COLO668 (cell line): Measurements from ENCODE around the gene GALNT4.

ENCODE experiments used
- DNase-seq: peaks from one replicate; lab custom pipeline; 2025; ENCODE audit not compliant: unreplicated experiment; lab: John Stamatoyannopoulos, UW

The GALNT4 gene

DNA sequence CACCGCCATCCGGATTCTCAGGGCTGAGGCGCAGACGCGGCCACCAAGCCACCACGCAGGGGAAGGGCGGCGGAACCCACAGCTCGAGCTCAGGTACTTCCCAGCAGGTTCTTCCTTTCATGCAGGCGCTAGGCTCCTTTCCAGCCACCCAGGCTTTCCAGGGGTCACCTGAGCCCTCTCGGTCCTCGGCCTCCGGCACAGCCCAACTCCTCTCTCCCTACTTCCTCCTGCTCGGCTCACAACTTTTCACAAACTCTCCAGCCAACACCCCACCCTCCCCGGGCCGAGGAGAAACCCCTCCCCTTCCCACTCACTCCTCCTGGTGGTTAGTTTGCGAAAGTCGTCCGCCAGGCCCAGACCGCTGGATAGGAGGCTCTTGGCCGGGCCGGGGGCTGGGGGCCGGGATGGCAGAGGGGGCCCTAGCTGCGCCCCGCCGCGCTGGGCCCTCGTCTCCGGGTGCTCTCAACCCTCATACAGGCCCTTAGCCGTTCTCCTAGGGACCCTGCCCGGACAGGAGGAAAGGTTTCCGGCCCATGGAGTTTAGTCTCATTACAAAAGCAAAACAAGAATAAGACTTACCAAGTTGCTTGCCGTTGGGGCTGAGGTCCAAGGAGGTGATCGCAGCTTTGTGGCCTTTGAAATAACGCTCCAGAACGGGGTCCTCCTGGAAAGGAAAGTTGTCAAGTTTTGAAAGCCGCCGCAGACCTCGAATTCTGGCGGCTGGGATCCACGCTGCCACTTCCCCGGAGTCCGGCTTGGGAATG lies at the start of gene GALNT4:
Gene GALNT4, minus strand, starts transcription at position 256 of the 764 bp plus-strand sequence. Its CDS starts 247 bp downstream, at position 9.
- peak; percentile 81 for DNase-seq

DNA sequence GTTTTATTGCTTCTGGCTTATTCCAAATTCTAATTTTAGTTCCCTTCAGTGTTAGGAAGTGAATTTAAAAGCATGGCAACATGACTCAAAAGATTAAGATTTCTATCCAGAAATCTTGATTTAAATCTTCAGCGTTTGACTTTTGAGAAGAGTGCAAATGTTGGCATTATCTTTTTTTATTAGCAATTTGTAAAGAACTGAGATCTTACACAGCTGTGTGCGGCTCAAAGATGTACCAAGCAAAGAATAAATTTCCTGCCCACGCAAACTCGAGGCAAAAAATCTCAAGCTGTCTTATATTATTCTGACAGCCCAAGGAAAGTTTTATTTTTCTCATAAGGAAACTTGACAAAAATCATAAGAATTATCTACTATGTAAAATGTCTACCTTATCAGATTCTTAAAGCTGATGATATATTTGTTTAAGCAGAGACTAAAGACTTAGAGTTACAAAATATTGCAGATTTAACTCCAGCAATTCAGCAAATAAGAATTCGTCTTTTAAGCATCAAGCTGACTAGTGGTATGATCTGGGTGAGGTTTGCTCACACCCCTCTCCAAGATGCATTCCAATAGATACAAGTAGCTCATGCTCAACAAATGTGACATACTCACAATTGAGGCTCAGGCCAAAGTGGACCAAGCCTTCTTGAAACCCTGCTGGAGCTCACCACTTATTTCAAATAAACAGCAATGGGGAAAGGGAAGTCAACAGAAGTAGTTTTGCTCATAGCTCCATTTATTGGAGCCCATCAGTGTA lies 48.6 kb upstream of the GALNT4 start:
- no peak for DNase-seq

DNA sequence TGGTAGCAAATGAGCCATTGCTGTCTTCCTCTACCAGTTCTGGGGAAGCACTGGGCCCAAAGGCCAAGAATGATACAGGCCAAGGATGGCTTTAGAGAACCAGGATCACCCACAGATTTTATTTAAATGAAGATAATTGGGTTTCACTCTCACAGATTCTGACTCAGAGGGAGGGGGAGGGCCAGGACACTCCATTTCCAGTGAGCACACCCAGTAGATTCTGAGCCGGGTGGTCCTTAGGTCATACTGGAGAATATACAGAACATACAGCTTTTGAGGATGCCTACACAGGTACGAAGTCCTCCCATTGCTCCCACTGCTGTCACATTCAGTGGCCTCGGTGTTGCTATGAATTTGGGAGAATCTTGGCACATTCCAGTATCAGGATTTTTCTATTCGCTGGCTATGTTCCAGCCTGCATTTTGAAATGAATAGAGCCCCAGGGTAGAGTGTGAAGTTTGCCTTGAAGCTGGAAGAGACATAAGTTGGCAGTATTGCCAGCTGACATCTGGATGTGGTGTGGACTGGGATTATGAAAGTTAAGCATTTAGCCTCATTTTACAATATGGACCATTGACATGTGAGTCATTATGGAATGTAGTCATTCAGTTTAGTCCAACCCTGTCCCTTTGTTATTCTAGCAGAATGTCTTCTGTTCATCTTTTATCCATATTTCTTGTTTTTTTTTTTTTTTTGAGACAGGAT lies 47.0 kb upstream of the GALNT4 start:
- DNase-seq, result no peak

DNA sequence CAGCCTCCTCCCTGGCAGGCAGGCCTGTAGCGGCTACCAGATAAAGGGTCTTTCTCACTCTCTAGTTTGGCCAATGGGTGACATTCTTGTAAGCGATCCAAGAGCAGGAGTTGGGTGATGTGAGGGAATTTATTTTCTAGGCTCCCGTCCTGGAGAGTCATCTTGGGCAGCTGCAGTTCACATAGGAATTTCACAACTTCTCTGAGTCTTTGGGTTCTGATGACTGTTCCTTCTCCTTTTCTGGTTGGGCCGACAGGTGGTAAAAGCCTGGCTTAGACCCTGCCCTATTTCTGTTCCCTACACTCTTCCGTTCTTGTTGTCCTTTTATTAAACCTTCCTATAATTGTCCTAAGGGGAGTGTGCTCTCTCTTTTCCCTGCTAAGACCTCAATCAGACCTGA lies 43.9 kb upstream of the GALNT4 start:
- DNase-seq, result no peak

DNA sequence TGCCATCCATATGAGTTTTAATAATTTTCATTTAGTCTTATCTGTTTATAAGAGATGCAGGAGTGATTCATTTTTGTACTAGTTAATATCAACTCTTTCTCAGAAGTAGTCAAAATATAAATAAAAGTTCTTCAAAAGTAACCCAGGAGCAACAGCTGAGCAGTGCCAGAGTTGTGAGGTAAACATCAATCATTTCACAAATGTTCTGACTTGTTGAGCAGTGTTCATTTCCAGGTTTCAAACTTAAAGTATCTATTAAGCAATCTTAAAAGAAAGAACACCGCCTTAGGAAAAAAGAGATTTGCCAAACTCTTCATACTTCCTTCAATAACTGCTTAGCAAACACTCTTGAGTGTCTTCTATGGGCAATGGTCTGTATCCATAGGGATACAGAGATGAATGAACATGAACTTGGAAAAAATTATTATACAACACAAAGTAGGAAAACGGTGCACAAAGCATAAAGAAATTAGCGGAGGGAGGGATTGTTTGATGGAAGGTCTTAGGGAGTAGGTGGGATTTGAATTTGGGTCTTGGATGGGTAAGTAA lies 43.2 kb upstream of the GALNT4 start:
- DNase-seq, result no peak

DNA sequence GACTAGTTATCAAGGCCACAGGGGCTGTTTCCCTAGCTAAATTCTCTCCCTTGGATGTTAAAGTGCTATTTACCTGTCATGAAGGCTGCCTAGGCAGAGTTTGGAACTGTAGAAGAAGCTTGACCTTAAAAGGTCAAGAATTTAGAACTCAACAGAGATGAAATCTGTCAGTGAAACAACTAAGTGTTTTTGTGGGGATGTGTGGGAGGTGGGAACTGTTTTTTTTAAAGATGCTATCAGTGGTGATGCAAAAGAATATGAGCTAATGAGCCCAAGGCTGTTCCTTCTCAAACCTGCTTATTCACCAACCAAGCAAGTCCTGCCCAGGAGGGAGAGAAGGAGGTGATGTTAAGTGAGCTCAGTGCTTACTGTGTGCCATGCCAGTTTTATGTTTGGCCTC lies 42.0 kb upstream of the GALNT4 start:
- no peak for DNase-seq

DNA sequence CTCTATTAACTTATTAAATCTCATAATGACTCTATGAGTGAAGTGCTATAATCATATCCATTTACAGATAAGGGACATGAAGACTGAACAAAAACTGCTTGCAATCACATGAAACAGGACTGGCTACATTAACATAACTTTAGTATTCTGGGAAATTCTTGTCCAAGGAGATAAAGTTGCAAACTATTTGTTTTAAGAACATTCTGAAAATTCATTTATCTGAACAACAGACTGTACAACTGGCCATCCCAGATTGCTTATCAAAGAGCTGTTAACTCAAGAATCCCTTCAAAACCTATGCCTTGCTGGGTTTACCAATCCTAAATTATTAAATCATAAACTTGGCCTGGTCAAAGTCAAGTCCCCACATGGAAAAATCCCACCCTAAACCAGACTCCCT lies 40.4 kb upstream of the GALNT4 start:
- no peak for DNase-seq

DNA sequence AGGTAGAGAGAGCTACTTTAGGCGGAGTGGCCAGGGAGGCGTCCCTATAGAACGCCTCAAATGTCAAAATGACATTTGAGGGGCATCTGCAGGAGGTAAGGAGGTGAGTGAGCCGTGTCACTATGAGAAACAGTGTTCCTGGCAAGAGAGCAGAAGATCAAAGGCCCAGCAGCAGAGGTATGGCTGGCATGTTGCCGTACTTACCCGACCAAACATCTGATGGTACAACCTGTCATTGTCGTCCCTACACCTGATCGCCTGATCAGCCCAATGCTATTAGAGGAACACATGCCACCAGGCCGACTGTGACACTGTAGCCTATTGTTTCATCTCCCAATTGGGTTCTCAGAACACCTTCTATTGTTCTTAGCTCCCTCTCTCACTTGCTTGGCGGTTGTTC lies 35.2 kb upstream of the GALNT4 start:
- no peak for DNase-seq

DNA sequence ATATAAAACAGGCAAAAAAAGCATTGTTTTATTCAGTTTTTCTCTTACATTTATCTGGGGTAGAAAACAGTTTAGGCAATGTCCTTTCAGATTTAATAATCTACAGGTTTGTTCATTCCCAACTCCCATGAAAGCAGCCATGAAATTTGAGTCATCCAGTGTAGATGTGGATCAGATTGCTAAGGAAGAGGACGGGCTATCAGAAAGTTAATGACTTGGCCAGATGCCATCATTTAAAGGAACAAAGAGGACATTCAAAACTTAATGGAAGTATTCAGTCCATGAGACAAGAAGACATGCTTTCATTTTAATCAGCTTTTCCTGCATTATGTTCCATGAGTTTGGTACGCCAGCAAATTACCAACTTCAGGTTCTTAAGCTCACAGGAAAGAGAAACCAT lies 32.4 kb upstream of the GALNT4 start:
- no peak for DNase-seq

DNA sequence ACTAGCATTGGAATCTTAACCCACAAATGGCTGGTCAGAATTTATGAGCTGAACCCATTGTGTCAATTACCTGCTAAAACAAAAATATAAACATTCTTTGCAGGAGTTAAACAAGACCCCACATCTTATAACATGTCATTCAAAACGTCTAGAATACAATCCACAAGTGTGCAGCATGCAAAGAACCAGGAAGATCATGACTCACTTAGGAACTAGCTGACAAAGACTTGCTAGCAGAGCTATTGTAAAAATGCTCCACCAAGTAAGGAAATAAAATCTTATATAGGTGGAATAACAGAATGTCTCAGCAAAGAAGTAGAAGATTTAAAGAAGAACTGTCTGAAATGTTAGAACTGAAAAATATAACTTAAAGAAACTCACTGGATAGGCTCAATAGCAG lies 27.8 kb upstream of the GALNT4 start:
- DNase-seq, result no peak

DNA sequence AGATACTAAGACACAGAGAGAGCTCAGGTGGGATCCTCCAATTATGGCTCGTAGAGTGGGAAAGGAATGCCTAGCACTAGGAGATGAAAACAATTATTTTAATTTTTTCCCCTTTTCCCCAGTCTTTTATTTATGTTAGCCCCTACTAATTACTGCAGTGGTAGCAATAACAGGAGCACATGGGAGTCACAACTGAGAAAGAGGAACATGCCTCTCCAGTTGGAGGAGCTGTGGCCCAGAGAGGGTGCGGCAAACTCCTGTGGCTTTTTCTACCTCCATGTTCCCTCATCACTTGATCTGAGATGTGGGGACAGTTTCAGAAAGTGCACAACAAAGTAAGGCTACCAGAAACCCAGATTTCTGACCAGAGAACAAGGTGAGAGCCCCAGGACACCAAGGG lies 27.2 kb upstream of the GALNT4 start:
- no peak for DNase-seq

DNA sequence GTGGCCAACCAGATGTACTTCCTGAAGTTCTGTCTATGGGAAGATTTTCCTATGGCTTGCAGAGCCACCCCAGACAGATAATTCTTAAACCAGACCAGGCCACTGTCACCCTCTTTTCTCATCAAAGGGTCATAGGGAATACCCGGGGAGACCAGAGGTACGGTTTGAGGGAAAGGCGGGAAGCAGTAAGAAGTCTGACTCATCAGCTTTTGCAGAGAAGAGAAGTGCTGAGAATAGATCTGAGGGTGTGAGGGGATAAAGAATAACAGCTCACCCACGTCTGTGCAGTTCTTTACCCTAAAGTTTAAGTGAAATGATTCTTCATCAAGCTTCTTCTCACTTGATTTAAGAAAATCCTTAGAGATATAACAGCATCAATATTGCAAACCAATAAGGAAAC lies 22.5 kb upstream of the GALNT4 start:
- DNase-seq, result no peak

DNA sequence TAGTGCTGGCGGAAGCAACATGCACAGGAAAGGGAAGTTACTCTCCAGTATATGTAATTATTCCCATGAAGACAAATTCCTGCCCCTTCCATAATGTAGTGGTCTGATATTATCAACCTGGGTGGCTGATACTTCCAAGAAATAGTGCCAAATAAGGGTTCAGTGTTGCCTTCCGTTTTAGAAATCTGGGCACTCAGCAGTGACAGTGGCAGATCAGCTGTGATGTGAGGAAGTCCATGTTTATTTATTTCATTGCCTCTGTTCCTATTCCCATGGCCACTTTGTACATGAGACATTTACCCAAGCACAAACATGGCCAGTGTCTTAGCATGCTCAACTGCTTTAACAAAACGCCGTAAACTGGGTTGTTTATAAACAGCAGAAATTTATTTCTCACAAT lies 21.6 kb upstream of the GALNT4 start:
- DNase-seq, result no peak

DNA sequence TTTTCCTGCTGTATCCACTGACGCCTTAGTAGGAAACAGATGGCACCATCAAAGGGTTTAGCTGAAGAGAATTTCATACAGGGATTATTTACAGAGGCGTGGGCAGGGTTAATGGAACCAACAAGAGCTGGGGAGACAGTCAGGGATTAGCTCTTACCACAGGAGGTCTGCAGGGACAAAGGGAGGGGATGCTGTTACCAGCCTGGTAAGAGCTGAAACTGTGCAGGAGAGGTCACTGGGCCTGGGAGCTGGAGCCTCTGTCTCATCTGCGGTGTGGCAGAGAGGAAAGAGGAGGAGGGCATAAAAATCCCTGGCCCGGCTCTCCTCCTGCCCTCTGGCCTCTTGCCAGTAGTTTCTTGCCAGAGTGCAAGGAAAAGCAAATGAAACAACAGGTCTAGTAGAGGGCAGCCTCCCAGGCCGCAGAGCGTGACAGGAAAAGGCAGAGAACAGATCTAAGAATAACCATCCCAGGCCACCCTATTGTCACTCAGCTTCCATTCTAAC lies 20.1 kb upstream of the GALNT4 start:
- DNase-seq, result peak; percentile 67

DNA sequence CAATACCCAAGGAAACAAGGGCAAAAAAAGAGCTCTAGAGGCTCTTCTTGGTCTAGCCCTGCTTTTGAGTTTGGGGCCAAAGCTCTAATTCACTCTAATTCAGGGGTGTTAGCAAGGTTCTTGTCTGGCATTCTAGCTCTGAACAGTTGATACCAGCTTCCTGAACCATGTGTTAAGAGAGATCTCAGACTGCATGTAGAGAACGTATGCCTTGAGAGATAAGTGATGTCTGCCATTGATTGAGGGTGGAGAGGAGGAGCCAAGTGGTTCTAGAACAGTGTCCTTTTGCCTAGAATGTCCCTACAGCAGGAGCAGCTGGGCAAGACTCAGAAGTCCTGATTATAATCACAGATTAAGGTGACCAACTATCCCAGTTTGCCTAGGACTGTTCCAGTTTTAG lies 19.4 kb upstream of the GALNT4 start:
- DNase-seq, result no peak

DNA sequence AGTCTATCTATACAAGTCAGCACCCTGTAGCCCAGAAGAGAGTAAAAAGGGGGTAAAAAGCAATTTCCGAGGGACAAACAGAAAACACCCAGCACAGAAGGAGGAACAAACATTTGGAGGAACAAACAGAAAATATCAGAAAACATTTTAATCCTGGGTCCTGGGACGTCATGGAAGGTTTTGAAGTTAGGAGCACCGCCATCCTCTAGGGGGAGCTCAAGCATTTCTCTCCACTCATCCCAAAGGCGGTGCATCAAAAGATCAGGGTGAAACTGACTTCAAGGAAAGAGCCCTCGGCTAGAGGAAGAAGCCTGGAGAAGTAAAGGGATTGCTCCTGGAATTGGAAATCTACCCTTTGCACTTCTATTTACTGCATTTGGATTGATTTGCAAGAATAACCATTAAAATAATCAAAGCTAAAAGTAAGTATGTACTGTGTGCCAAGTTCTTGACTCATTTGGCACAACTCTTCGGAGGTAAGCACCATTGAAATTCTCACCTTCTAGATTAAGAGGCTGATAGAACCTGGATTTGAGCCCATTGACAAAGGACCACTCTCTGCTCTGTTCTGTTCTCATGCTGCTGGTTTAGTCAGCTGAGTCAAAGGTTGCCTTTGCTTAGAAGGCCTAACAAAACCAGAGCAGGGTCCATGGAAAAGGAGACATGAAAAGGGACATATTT lies 18.5 kb upstream of the GALNT4 start:
- peak; percentile 62 for DNase-seq

DNA sequence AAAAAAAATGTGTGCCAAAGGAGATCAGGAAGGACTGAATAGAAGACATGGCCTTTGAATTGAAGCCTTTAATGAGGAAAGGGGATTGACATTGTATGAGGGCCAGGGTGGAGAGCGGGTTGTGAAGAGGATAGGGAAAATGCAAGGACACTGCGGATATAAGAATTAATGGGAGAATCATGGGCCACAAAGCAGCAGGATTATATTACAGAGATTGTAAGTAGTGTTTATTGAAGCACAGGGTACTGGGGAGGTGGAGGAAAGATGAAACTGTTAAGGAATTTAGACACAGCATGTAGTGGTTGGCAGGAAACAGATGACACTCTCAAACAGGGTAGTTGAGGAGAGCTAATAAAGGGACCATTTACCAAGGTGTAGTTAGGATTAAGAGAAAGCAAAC lies 17.6 kb upstream of the GALNT4 start:
- DNase-seq, result no peak

DNA sequence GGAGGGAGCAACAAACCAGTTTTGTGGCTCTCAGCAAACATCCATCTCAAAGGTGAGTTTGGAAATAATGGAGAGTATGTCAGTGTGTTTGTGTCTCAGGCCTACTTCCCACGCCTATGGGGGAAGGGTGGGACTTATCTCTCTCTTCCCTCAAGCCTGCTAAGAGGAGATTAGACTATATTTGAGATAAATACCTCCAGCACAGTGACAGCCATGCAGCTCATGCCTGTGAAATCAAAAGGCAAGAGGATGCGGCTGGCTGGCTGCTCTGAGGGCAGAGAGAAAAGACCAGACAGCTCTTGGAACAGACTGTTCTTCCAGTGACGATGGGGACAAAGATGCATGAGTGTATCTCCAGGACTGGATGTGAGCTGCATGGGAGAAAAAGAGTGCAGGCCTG lies 16.0 kb upstream of the GALNT4 start:
- DNase-seq, result no peak

DNA sequence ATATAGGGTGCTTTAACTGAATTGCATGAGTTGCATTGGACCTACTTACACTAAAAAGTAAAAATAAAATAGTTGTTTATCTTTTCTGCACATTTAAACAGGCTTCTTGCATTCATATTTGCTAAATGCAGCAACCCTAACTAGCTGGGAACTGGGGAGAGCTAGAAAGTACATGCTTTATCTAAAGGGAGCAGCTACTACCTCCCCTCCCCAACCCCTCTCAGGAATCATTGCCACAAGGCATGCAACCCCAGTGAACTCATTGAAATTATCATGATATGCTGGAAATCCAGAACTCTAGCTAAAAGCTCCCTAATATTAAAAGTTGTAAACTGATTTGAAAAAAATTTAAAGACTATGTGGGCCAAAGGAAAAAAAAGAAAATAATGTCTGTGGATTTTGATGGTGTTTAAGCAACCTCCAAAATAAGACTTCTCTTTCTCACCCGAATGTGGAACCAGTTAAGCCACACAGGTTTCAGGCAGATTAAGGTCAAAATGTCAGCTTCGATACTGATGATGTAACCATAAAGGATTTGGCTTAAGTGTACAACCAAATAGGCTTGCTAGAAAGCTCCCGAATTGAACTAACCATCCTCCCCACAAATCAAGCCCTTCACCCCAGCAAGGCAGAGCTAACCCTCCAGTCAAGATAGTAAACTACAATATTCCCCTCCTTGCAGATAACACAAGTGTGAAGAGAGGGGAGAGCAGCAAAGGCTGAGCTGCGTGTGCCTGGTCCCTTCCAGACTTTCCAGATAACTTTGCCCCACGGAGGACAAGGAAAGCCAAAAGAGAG lies 15.0 kb upstream of the GALNT4 start:
- DNase-seq, result no peak

DNA sequence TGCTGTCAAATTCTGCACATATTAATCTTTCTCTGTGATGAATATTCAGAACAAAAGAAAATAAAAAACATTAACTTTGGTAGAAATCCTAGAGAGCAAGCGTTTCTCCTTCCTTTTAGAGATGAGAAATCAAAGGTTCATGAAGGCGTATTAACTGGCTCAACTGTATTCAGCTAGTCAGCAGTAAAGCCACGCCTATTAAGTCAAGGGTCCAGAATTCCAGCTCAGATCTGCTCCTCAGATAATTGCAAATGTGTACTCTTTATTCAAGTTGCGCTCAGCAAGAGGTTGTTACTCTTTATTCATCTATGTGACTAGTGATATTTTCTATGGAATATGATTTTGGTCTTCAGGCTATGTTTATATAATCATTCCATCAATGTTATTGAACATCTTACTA lies 14.3 kb upstream of the GALNT4 start:
- no peak for DNase-seq
